ENCODE measurements around the gene AP5B1. TPM values are rescaled to one million over a fixed set of nuclear protein-coding genes. Genes with fewer than 3 reads are reported as not detected.

The AP5B1 gene
- polyA plus RNA-seq, 4 donors: 6.9 to 17.3 (median 9.1) TPM

- WGBS, 3 donors: 32 to 77% (median 49%) methylated on average over 20 of the region's 20 CpGs
- H3K4me1 ChIP-seq (ENCODE audit: control insufficient read depth in 3 of 3, insufficient read depth in 2 of 3, low read depth in 1 of 3, low read length in 2 of 3): peaks cover 0 to 1% (median 0%) of the 10 kb centered on the region in 3 donors
- H3K4me3 ChIP-seq (ENCODE audit: low read depth in 1 of 3, low read length in 3 of 3): no peak overlapping the region
- peaks cover 0 to 3% (median 0%) of the 10 kb centered on the region in 3 donors for H3K36me3 ChIP-seq (ENCODE audit: control insufficient read depth in 3 of 3, insufficient read depth in 2 of 3, low read depth in 1 of 3, low read length in 3 of 3)
- no peak for DNase-seq
- H3K27me3 ChIP-seq (ENCODE audit: control insufficient read depth in 3 of 3, insufficient read depth in 3 of 3, low read length in 3 of 3): peaks cover 0 to 5% (median 0%) of the 10 kb centered on the region in 3 donors
- FAIRE-seq: no peak
- H3K9me3 ChIP-seq (ENCODE audit: control insufficient read depth in 2 of 2, insufficient read depth in 1 of 2, low read depth in 1 of 2, low read length in 1 of 2): no peaks in the 10 kb centered on the region
- no peak overlapping the region for H3K27ac ChIP-seq (ENCODE audit: low read depth in 1 of 3, low read length in 2 of 3)
These were observed 28.1 kb upstream of the AP5B1 start for GRCh38 chr11:65808744-65809341.

GRCh38 chr11:65806979-65807378 is 26.2 kb upstream of the AP5B1 start:
- Histone ChIP-seq H3K36me3 (ENCODE audit: control insufficient read depth in 3 of 3, insufficient read depth in 2 of 3, low read depth in 1 of 3, low read length in 3 of 3) (peaks cover 0 to 3% (median 0%) of the 10 kb centered on the region in 3 donors), H3K9me3 (ENCODE audit: control insufficient read depth in 2 of 2, insufficient read depth in 1 of 2, low read depth in 1 of 2, low read length in 1 of 2) (no peaks in the 10 kb centered on the region), H3K4me3 (ENCODE audit: low read depth in 1 of 3, low read length in 3 of 3) (no peak overlapping the region), H3K4me1 (ENCODE audit: control insufficient read depth in 3 of 3, insufficient read depth in 2 of 3, low read depth in 1 of 3, low read length in 2 of 3) (no peaks in the 10 kb centered on the region), H3K27me3 (ENCODE audit: control insufficient read depth in 3 of 3, insufficient read depth in 3 of 3, low read length in 3 of 3) (peaks cover 0 to 11% (median 0%) of the 10 kb centered on the region in 3 donors), H3K27ac (ENCODE audit: low read depth in 1 of 3, low read length in 2 of 3) (no peak overlapping the region)
- WGBS, 3 donors: 49 to 68% (median 52%) methylated on average over 6 of the region's 6 CpGs
- FAIRE-seq (no peak), DNase-seq (no peak)

GRCh38 chr11:65803797-65804492 is 23.2 kb upstream of the AP5B1 start:
- no peak overlapping the region for H3K4me3 ChIP-seq (ENCODE audit: low read depth in 1 of 3, low read length in 3 of 3)
- H3K9me3 ChIP-seq (ENCODE audit: control insufficient read depth in 2 of 2, insufficient read depth in 1 of 2, low read depth in 1 of 2, low read length in 1 of 2): no peaks in the 10 kb centered on the region
- DNase-seq (no peak), FAIRE-seq (no peak)
- H3K27ac ChIP-seq (ENCODE audit: low read depth in 1 of 3, low read length in 2 of 3): no peak overlapping the region
- H3K4me1 ChIP-seq (ENCODE audit: control insufficient read depth in 3 of 3, insufficient read depth in 2 of 3, low read depth in 1 of 3, low read length in 2 of 3): no peaks in the 10 kb centered on the region
- H3K27me3 ChIP-seq (ENCODE audit: control insufficient read depth in 3 of 3, insufficient read depth in 3 of 3, low read length in 3 of 3): peaks cover 0 to 11% (median 0%) of the 10 kb centered on the region in 3 donors
- no peaks in the 10 kb centered on the region for H3K36me3 ChIP-seq (ENCODE audit: control insufficient read depth in 3 of 3, insufficient read depth in 2 of 3, low read depth in 1 of 3, low read length in 3 of 3)
- 68 to 81% (median 72%) methylated on average over 21 of the region's 21 CpGs for WGBS, 3 donors

GRCh38 chr11:65802841-65803240 is 22.1 kb upstream of the AP5B1 start:
- Histone ChIP-seq H3K4me3 (ENCODE audit: low read depth in 1 of 3, low read length in 3 of 3) (no peak overlapping the region), H3K27ac (ENCODE audit: low read depth in 1 of 3, low read length in 2 of 3) (no peak overlapping the region), H3K9me3 (ENCODE audit: control insufficient read depth in 2 of 2, insufficient read depth in 1 of 2, low read depth in 1 of 2, low read length in 1 of 2) (no peaks in the 10 kb centered on the region), H3K27me3 (ENCODE audit: control insufficient read depth in 3 of 3, insufficient read depth in 3 of 3, low read length in 3 of 3) (peaks cover 0 to 11% (median 0%) of the 10 kb centered on the region in 3 donors), H3K4me1 (ENCODE audit: control insufficient read depth in 3 of 3, insufficient read depth in 2 of 3, low read depth in 1 of 3, low read length in 2 of 3) (no peaks in the 10 kb centered on the region), H3K36me3 (ENCODE audit: control insufficient read depth in 3 of 3, insufficient read depth in 2 of 3, low read depth in 1 of 3, low read length in 3 of 3) (peaks cover 0 to 2% (median 0%) of the 10 kb centered on the region in 3 donors)
- DNase-seq: no peak
- WGBS, 3 donors: 74 to 85% (median 85%) methylated on average over 9 of the region's 9 CpGs
- no peak for FAIRE-seq

- WGBS, 3 donors: 58 to 71% (median 66%) methylated on average over 18 of the region's 18 CpGs
- no peak for DNase-seq
- Histone ChIP-seq H3K4me3 (ENCODE audit: low read depth in 1 of 3, low read length in 3 of 3) (no peak overlapping the region), H3K9me3 (ENCODE audit: control insufficient read depth in 2 of 2, insufficient read depth in 1 of 2, low read depth in 1 of 2, low read length in 1 of 2) (no peaks in the 10 kb centered on the region), H3K27ac (ENCODE audit: low read depth in 1 of 3, low read length in 2 of 3) (no peak overlapping the region), H3K36me3 (ENCODE audit: control insufficient read depth in 3 of 3, insufficient read depth in 2 of 3, low read depth in 1 of 3, low read length in 3 of 3) (peaks cover 0 to 14% (median 0%) of the 10 kb centered on the region in 3 donors), H3K27me3 (ENCODE audit: control insufficient read depth in 3 of 3, insufficient read depth in 3 of 3, low read length in 3 of 3) (peaks cover 0 to 11% (median 0%) of the 10 kb centered on the region in 3 donors), H3K4me1 (ENCODE audit: control insufficient read depth in 3 of 3, insufficient read depth in 2 of 3, low read depth in 1 of 3, low read length in 2 of 3) (no peaks in the 10 kb centered on the region)
- FAIRE-seq: no peak
These were observed 20.6 kb upstream of the AP5B1 start for GRCh38 chr11:65801153-65801987.

- H3K9me3 ChIP-seq (ENCODE audit: control insufficient read depth in 2 of 2, insufficient read depth in 1 of 2, low read depth in 1 of 2, low read length in 1 of 2): no peaks in the 10 kb centered on the region
- peaks cover 0 to 6% (median 0%) of the 10 kb centered on the region in 3 donors for H3K27me3 ChIP-seq (ENCODE audit: control insufficient read depth in 3 of 3, insufficient read depth in 3 of 3, low read length in 3 of 3)
- no peak overlapping the region for H3K27ac ChIP-seq (ENCODE audit: low read depth in 1 of 3, low read length in 2 of 3)
- WGBS, 3 donors: 87 to 96% (median 91%) methylated on average over 8 of the region's 8 CpGs
- DNase-seq (no peak), FAIRE-seq (no peak)
- H3K4me1 ChIP-seq (ENCODE audit: control insufficient read depth in 3 of 3, insufficient read depth in 2 of 3, low read depth in 1 of 3, low read length in 2 of 3): peaks cover 0 to 11% (median 0%) of the 10 kb centered on the region in 3 donors
- peaks cover 0 to 39% (median 7%) of the 10 kb centered on the region in 3 donors for H3K36me3 ChIP-seq (ENCODE audit: control insufficient read depth in 3 of 3, insufficient read depth in 2 of 3, low read depth in 1 of 3, low read length in 3 of 3)
- no peak overlapping the region for H3K4me3 ChIP-seq (ENCODE audit: low read depth in 1 of 3, low read length in 3 of 3)
These were observed 18.1 kb upstream of the AP5B1 start for GRCh38 chr11:65798882-65799281.

GRCh38 chr11:65797711-65798110 is 16.9 kb upstream of the AP5B1 start:
- Histone ChIP-seq H3K27ac (ENCODE audit: low read depth in 1 of 3, low read length in 2 of 3) (no peak overlapping the region), H3K4me1 (ENCODE audit: control insufficient read depth in 3 of 3, insufficient read depth in 2 of 3, low read depth in 1 of 3, low read length in 2 of 3) (peaks cover 0 to 22% (median 0%) of the 10 kb centered on the region in 3 donors), H3K27me3 (ENCODE audit: control insufficient read depth in 3 of 3, insufficient read depth in 3 of 3, low read length in 3 of 3) (peaks cover 0 to 2% (median 0%) of the 10 kb centered on the region in 3 donors), H3K9me3 (ENCODE audit: control insufficient read depth in 2 of 2, insufficient read depth in 1 of 2, low read depth in 1 of 2, low read length in 1 of 2) (no peaks in the 10 kb centered on the region), H3K4me3 (ENCODE audit: low read depth in 1 of 3, low read length in 3 of 3) (no peak overlapping the region), H3K36me3 (ENCODE audit: control insufficient read depth in 3 of 3, insufficient read depth in 2 of 3, low read depth in 1 of 3, low read length in 3 of 3) (peaks cover 0 to 49% (median 7%) of the 10 kb centered on the region in 3 donors)
- 50 to 77% (median 60%) methylated on average over 13 of the region's 13 CpGs for WGBS, 3 donors
- FAIRE-seq: no peak
- DNase-seq: no peak

Measured in small intestine (tissue), 7 donors.